ENCODE measurements around the gene ABCC11. TPM values are rescaled to one million over a fixed set of nuclear protein-coding genes. Genes with fewer than 3 reads are reported as not detected.

Gene ABCC11
- total RNA-seq, 1 donor from 2014 or later = 0.09 TPM

DNA sequence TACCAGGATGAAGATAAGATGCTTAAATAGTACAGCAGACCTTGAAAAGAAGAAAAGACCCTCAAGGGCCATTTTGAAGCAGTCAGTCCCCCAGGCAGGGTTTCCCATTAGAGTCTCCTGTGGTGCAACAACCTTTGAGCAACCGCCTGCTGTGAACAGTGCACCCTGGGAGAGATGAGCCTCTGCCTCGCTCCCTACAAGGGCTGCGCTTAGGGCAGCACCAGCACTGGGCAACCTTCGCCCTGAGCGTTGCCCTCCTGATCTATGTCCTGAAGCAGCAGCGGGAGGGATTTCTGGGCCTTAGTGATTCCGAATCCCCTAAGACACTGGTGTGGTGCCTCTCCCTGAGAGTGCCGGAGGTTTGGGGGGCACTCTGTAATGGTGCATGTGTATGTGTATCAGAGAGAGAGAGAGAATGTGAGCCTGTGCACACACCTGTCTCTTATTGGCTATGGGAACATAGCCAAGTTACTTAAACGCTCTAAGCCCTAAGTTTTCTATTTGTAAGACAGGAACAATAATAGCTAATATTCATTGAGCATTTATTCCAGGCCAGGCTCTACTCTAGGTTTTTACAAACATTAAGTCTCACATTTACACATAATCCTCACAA, 66.4 kb downstream of the ABCC11 start:
- TF ChIP-seq CTCF (conservative IDR thresholded peaks at IDR 0.05) = no peak
- Mint-ChIP-seq H3K9me3 (no peaks in the 10 kb centered on the region), H3K27me3 (ENCODE audit: low read depth) (peaks cover 3% of the 10 kb centered on the region), H3K4me3 (no peak overlapping the region), H3K27ac (ENCODE audit: unreplicated experiment) (no peak overlapping the region), H3K4me1 (no peaks in the 10 kb centered on the region), H3K36me3 (ENCODE audit: low read depth) (no peaks in the 10 kb centered on the region)
- no peak for DNase-seq (ENCODE audit: low read depth, low spot score)

DNA sequence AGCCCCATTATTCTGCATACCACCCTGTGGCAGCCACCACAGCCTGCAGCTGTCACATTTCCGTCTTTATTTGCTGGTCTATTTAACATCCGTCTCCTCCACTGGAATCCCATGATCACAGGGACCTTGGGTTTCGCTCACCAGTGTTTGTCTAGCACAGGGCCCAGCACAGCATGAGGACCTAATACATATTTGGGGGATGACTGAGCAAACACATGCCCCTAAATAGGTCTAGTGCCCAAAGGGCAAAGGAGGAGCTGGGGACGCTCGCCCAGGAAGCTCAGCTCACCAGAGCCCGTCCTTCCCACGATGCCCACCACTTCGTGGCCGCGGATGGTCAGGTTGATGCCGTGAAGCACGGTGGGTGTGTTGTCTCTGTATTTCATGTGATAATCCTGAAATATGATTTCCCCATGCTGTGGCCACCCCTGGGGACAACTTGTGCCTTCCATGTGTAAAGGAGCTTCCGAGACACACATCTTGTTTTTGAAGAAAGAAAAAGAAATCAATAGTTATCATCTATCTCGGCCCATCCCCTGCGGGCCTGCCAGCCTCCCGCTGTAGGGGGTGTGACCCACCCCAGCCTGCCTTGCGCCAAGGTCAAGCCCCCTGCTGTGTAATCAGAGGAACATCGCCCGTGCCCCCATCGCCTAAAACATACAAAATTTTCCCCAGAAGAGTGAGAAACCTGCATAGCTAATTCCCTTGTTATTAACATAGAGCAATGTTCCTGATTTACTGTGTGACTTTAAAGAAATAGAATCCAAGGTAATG, 70.5 kb downstream of the ABCC11 start:
- TF ChIP-seq CTCF (conservative IDR thresholded peaks at IDR 0.05) = no peak
- no peaks in the 10 kb centered on the region for H3K27me3 Mint-ChIP-seq (ENCODE audit: low read depth)
- no peak for DNase-seq (ENCODE audit: low read depth, low spot score)
- peaks cover 6% of the 10 kb centered on the region for H3K4me1 Mint-ChIP-seq
- H3K4me3 Mint-ChIP-seq = no peak overlapping the region
- no peak overlapping the region for H3K27ac Mint-ChIP-seq (ENCODE audit: unreplicated experiment)
- no peaks in the 10 kb centered on the region for H3K36me3 Mint-ChIP-seq (ENCODE audit: low read depth)
- no peaks in the 10 kb centered on the region for H3K9me3 Mint-ChIP-seq

DNA sequence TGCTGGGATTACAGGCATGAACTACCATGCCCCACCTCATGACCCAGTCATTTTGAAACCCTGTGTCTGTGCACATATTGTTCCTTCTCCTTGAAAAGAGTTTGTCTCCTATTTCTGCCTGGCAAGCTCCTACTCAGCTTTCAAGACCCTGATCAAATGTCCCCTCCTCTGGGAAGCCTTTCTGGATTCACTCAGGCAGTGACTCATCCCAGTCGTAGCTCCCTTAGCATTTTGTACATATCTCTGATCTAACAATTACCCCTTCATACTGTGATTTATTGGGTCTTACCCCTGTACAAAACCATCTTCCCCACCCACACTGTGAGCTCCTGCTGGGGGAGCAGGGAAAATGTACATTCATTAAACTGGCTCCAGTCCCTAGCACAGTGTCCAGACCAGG, 73.5 kb downstream of the ABCC11 start:
- no peak for TF ChIP-seq CTCF (conservative IDR thresholded peaks at IDR 0.05)
- Mint-ChIP-seq H3K36me3 (ENCODE audit: low read depth) (no peaks in the 10 kb centered on the region), H3K4me3 (no peak overlapping the region), H3K27ac (ENCODE audit: unreplicated experiment) (no peak overlapping the region), H3K27me3 (ENCODE audit: low read depth) (no peaks in the 10 kb centered on the region), H3K9me3 (no peaks in the 10 kb centered on the region), H3K4me1 (peaks cover 6% of the 10 kb centered on the region)
- DNase-seq (ENCODE audit: low read depth, low spot score) = no peak

- Mint-ChIP-seq H3K9me3 (no peaks in the 10 kb centered on the region), H3K36me3 (ENCODE audit: low read depth) (no peaks in the 10 kb centered on the region), H3K4me3 (no peak overlapping the region), H3K27ac (ENCODE audit: unreplicated experiment) (no peak overlapping the region), H3K27me3 (ENCODE audit: low read depth) (no peaks in the 10 kb centered on the region), H3K4me1 (peaks cover 6% of the 10 kb centered on the region)
- TF ChIP-seq CTCF (conservative IDR thresholded peaks at IDR 0.05) = no peak
- DNase-seq (ENCODE audit: low read depth, low spot score) = no peak
Measured at GRCh38 chr16:48172682-48173081, 74.7 kb downstream of the ABCC11 start.

DNA sequence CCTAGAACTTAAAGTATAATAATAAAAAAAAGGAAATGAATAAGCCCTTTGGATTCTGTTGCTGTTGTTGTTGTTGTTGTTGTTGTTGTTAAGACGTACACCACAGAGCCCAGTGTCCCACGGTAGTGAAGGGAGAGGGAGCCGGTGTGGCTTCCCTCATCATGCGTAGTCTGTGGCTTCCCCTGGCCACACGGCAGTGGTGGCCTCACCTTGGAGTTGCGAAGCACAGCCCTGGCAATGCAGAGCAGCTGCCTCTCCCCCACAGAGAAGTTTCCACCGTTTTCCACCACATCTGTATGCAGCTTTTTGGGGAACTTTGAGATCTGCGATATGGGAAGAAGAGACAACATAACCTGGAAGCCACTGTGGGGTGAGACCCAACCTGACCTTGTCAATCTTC, 77.4 kb downstream of the ABCC11 start:
- DNase-seq (ENCODE audit: low read depth, low spot score) = no peak
- Mint-ChIP-seq H3K4me1 (peaks cover 13% of the 10 kb centered on the region), H3K9me3 (no peaks in the 10 kb centered on the region), H3K27me3 (ENCODE audit: low read depth) (no peaks in the 10 kb centered on the region), H3K27ac (ENCODE audit: unreplicated experiment) (no peak overlapping the region), H3K36me3 (ENCODE audit: low read depth) (no peaks in the 10 kb centered on the region), H3K4me3 (no peak overlapping the region)
- no peak for TF ChIP-seq CTCF (conservative IDR thresholded peaks at IDR 0.05)
